GM12878 (cell line): ENCODE measurements around the gene VIPR1. TPM values are rescaled to one million over a fixed set of nuclear protein-coding genes. Genes with fewer than 3 reads are reported as not detected.

Source experiments
- ATAC-seq: fragments of 200-7000 bp; cut with Tn5 transposase; 3 replicates; pipeline ENCODE4 v1.9.1; 2020; ENCODE audit warnings: mild to moderate bottlenecking, moderate library complexity
- BruUV-seq: library from RNA; stranded (reverse); fragments of 400-500 nt; replicated peaks from 2 replicates; lab custom pipeline; 2021; lab: Mats Ljungman, UMichigan
- CTCF ChIA-PET: fragments of 300-600 bp; sonication (Branson Sonifier 250); formaldehyde crosslinking; extraction: SDS; loops from one replicate; lab custom pipeline; 2021; ENCODE audit warnings: inconsistent platforms; lab: Yijun Ruan, JAX
- POLR2A ChIA-PET: fragments of 350-600 bp; formaldehyde crosslinking; extraction: SDS; loops from one replicate; lab custom pipeline; 2021; ENCODE audit warnings: inconsistent platforms; lab: Charles Lee
- RAD21 ChIA-PET: fragments of 300-600 bp; sonication (Branson Sonifier 250); formaldehyde crosslinking; loops from one replicate; lab custom pipeline; 2023; ENCODE audit warnings: antibody characterized with exemption; ENCODE audit not compliant: unreplicated experiment; lab: Charles Lee
- SMC1A ChIA-PET: fragments of 300-600 bp; sonication (Branson Sonifier 250); formaldehyde crosslinking; loops from one replicate; lab custom pipeline; 2023; ENCODE audit not compliant: unreplicated experiment, uncharacterized antibody; lab: Charles Lee
- DNase-seq: peaks from one replicate; pipeline ENCODE4 v3.0.0-alpha.2; 2011; ENCODE audit warnings: low read depth, low spot score
- FAIRE-seq: peaks from 3 replicates; lab custom pipeline; 2011; peaks lifted over from hg19 to GRCh38; lab: Jason Lieb, UNC
- H2AFZ ChIP-seq: 2 replicates; pipeline ENCODE4 v1.6.0; 2011; ENCODE audit warnings: low read depth, low read length, control low read depth; ENCODE audit not compliant: control insufficient read depth
- H3K27ac ChIP-seq: 2 replicates; pipeline ENCODE4 v1.5.1; 2011; ENCODE audit warnings: control low read depth; ENCODE audit not compliant: control insufficient read depth, insufficient read depth
- H3K27me3 ChIP-seq, 2 experiments: replicated peaks in 1 of 2; 2 replicates each; pipeline versions ENCODE4 v1.6.0 to v1.6.1; 2011; ENCODE audit warnings: low read length in 1 of 2; ENCODE audit not compliant: control insufficient read depth in 2 of 2, insufficient read depth in 2 of 2
- H3K36me3 ChIP-seq, 2 experiments: 2 replicates each; pipeline ENCODE4 v1.5.1; 2011; ENCODE audit warnings: low read length in 1 of 2; ENCODE audit not compliant: control insufficient read depth in 2 of 2, insufficient read depth in 2 of 2
- H3K4me1 ChIP-seq: 2 replicates; pipeline ENCODE4 v1.6.1; 2011; ENCODE audit warnings: mild to moderate bottlenecking, low read length, moderate library complexity, mixed read lengths; ENCODE audit not compliant: control insufficient read depth, insufficient read depth
- H3K4me2 ChIP-seq: 2 replicates; pipeline ENCODE4 v1.6.0; 2011; ENCODE audit warnings: control low read depth; ENCODE audit not compliant: control insufficient read depth, insufficient read depth
- H3K4me3 ChIP-seq: fragments of 200-600 bp; sonication (generic); 2 replicates; pipeline ENCODE4 v1.5.1; 2016
- H3K79me2 ChIP-seq: 2 replicates; pipeline ENCODE4 v1.6.0; 2011; ENCODE audit warnings: low read length; ENCODE audit not compliant: control insufficient read depth, insufficient read depth
- H3K9ac ChIP-seq: 2 replicates; pipeline ENCODE4 v1.8.0; 2011; ENCODE audit warnings: low read length, control low read depth, mixed read lengths; ENCODE audit not compliant: control insufficient read depth, insufficient read depth
- H3K9me3 ChIP-seq: replicated peaks from 3 replicates; pipeline ENCODE4 v1.5.1; 2011; ENCODE audit warnings: mild to moderate bottlenecking, low read length; ENCODE audit not compliant: control insufficient read depth, insufficient read depth
- H4K20me1 ChIP-seq: 2 replicates; pipeline ENCODE4 v1.6.0; 2011; ENCODE audit not compliant: control insufficient read depth, insufficient read depth
- CTCF ChIP-seq, 3 experiments: IDR thresholded peaks in 2 of 3; conservative IDR thresholded peaks in 1 of 3; 2 replicates each; pipeline ENCODE4 v1.5.1; 2011; ENCODE audit warnings: low read depth in 3 of 3, low read length in 3 of 3, mild to moderate bottlenecking in 3 of 3, control low read depth in 2 of 3, moderate library complexity in 2 of 3, inconsistent platforms in 1 of 3, mixed read lengths in 1 of 3; ENCODE audit not compliant: control insufficient read depth in 2 of 3, insufficient read depth in 1 of 3; ENCODE audit errors: extremely low read depth in 1 of 3
- IKZF1 ChIP-seq: fragments of 450-650 bp; conservative IDR thresholded peaks from 2 replicates; pipeline ENCODE4 v1.6.1; 2017; ENCODE audit warnings: antibody characterized with exemption, mild to moderate bottlenecking
- KLF5 ChIP-seq: fragments of 450-650 bp; IDR thresholded peaks from 2 replicates; pipeline ENCODE4 v1.6.1; 2014; ENCODE audit warnings: mild to moderate bottlenecking; ENCODE audit not compliant: partially characterized antibody
- RAD21 ChIP-seq: IDR thresholded peaks from 2 replicates; pipeline ENCODE4 v1.6.1; 2011; ENCODE audit warnings: mild to moderate bottlenecking, low read depth, low read length, moderate library complexity; ENCODE audit not compliant: insufficient read depth
- TCF7 ChIP-seq: IDR thresholded peaks from 2 replicates; pipeline ENCODE4 v1.6.1; 2014; ENCODE audit warnings: antibody characterized with exemption, borderline replicate concordance
- YBX1 ChIP-seq: fragments of 450-650 bp; IDR thresholded peaks from 2 replicates; pipeline ENCODE4 v1.6.1; 2016; ENCODE audit warnings: antibody characterized with exemption
- in situ Hi-C: fragments of 300-500 bp; cut with MboI; formaldehyde crosslinking; loops from 9 replicates; pipeline ENCODE4 v1.14.3; 2018; ENCODE audit warnings: mixed read lengths
- intact Hi-C: fragments of 100-400 bp; cut with micrococcal nuclease; formaldehyde crosslinking; loops from one replicate; pipeline ENCODE4 v1.14.2; 2022; ENCODE audit not compliant: unreplicated experiment
- polyA plus RNA-seq, 11 experiments: library from polyadenylated mRNA; depleted of rRNA in 4 of 11; unstranded in 6 of 11; stranded (reverse) in 5 of 11; fragments of >200 nt; fragmentation: Nextera tagmentation in 4 of 11; fragmentation: Illumina TruSeq in 1 of 11; extraction: Ambion mirVana in 4 of 11; extraction: Trizol in 1 of 11; gene quantifications; 1 replicate in 1 of 11; 2 replicates in 10 of 11; pipeline versions ENCODE4 v1.2.1 to v1.2.3, GENCODE V29; 2011 to 2016; ENCODE audit warnings: inconsistent platforms in 2 of 11, missing spikeins in 2 of 11, low read depth in 1 of 11
- total RNA-seq, 4 experiments: library from RNA; depleted of rRNA in 3 of 4; stranded (reverse); fragments of >200 nt in 3 of 4; fragmentation: Illumina TruSeq in 1 of 4; extraction: Trizol in 1 of 4; gene quantifications; 2 replicates each; pipeline versions ENCODE4 v1.2.1 to v1.2.3, GENCODE V29; 2013 to 2021

Gene VIPR1
- total and polyA plus RNA-seq, 10 of the 15 experiments (the other 5 are each of a cell fraction or from before 2014, with no cell fraction given) = 0.03 to 0.28 (median 0.12) TPM; not detected in 6

- in situ Hi-C loops = no loop called here
These were observed 55.4 kb downstream of the VIPR1 start for GRCh38 chr3:42557854-42558253.

More at GRCh38 chr3:42557854-42558253, 55.4 kb downstream of the VIPR1 start:
- Histone ChIP-seq H3K4me1 (peaks cover 3% of the 10 kb centered on the region; the same call in 1 of the 2 replicates), H3K79me2 (no peaks in the 10 kb centered on the region), H3K9me3 (no peaks in the 10 kb centered on the region; the same call in 2 of the 3 replicates), H3K9ac (no peak overlapping the region), H3K4me3 (no peak overlapping the region), H3K27me3 (no peaks in the 10 kb centered on the region), H2AFZ (no peak overlapping the region), H3K27ac (no peak overlapping the region), H3K36me3 (peaks cover 14 to 36% of the 10 kb centered on the region in 2 experiments), H3K4me2 (no peak overlapping the region), H4K20me1 (no peaks in the 10 kb centered on the region)
- BruUV-seq = no TSS peak
- ChIA-PET SMC1A (no interaction called here), CTCF (interaction anchor here (1.3 kb wide), 1 partner anchor 11 kb away, joined by 4 read pairs; no protein-coding TSS in a partner anchor), POLR2A (no interaction called here), RAD21 (no interaction called here)
- intact Hi-C loops = no loop called here
- no peak for FAIRE-seq
- TF ChIP-seq IKZF1 (no peak), CTCF (IDR thresholded peaks at IDR 0.05 in 2 of 3, conservative IDR thresholded peaks at IDR 0.05 in 1 of 3; ENCODE audit: control insufficient read depth in 2 of 3, extremely low read depth in 1 of 3, insufficient read depth in 1 of 3, low read depth in 3 of 3, low read length in 3 of 3) (peak in 2 of 3 experiments; percentile 5 to 18; a peak in 2 of 6 replicates), TCF7 (no peak), KLF5 (no peak), RAD21 (peak; percentile 19; the same call in 1 of the 2 replicates), YBX1 (no peak)
- no peak for ATAC-seq
- DNase-seq = no peak
